Astrocyte (in vitro differentiated cells and primary cell): ENCODE measurements around the gene PRRT4. TPM values are rescaled to one million over a fixed set of nuclear protein-coding genes. Genes with fewer than 3 reads are reported as not detected.

Experiments
- DNase-seq: peaks from one replicate; pipeline ENCODE4 v3.0.0-alpha.2; 2010; ENCODE audit warnings: low read depth
- FAIRE-seq: peaks from 2 replicates; lab custom pipeline; 2011; peaks lifted over from hg19 to GRCh38; lab: Jason Lieb, UNC
- H2AFZ ChIP-seq: 2 replicates; pipeline ENCODE4 v1.6.0; 2012; ENCODE audit warnings: low read depth, low read length, inconsistent platforms
- H3K27ac ChIP-seq: 2 replicates; pipeline ENCODE4 v1.5.1; 2011; ENCODE audit warnings: low read depth, low read length, inconsistent platforms
- H3K27me3 ChIP-seq: 2 replicates; pipeline ENCODE4 v1.6.0; 2011; ENCODE audit warnings: low read length, inconsistent platforms; ENCODE audit not compliant: insufficient read depth
- H3K36me3 ChIP-seq: 2 replicates; pipeline ENCODE4 v1.5.1; 2011; ENCODE audit warnings: low read length, inconsistent platforms; ENCODE audit not compliant: insufficient read depth
- H3K4me1 ChIP-seq: 2 replicates; pipeline ENCODE4 v1.5.1; 2011; ENCODE audit warnings: low read length, inconsistent platforms; ENCODE audit not compliant: insufficient read depth
- H3K4me2 ChIP-seq: 2 replicates; pipeline ENCODE4 v1.6.0; 2012; ENCODE audit warnings: low read length, inconsistent platforms
- H3K4me3 ChIP-seq: 2 replicates; pipeline ENCODE4 v1.5.1; 2011; ENCODE audit warnings: low read depth, mild to moderate bottlenecking, low read length, inconsistent platforms; ENCODE audit not compliant: insufficient read depth
- H3K79me2 ChIP-seq: 2 replicates; pipeline ENCODE4 v1.6.0; 2012; ENCODE audit warnings: mild to moderate bottlenecking, low read length, inconsistent platforms; ENCODE audit not compliant: insufficient read depth
- H3K9ac ChIP-seq: 2 replicates; pipeline ENCODE4 v1.6.0; 2012; ENCODE audit warnings: mild to moderate bottlenecking, low read length, inconsistent platforms
- H3K9me3 ChIP-seq: 2 replicates; pipeline ENCODE4 v1.5.1; 2012; ENCODE audit warnings: low read depth, mild to moderate bottlenecking, low read length, inconsistent platforms; ENCODE audit not compliant: insufficient read depth
- H4K20me1 ChIP-seq: 2 replicates; pipeline ENCODE4 v1.6.0; 2012; ENCODE audit warnings: low read length, inconsistent platforms; ENCODE audit not compliant: insufficient read depth
- H3K27ac Mint-ChIP-seq: one replicate; pipeline ENCODE4 v1.8.0; 2021; ENCODE audit warnings: mild to moderate bottlenecking, mixed read lengths; ENCODE audit not compliant: unreplicated experiment
- H3K27me3 Mint-ChIP-seq: one replicate; pipeline ENCODE4 v1.8.0; 2021; ENCODE audit warnings: low read depth, mixed read lengths; ENCODE audit not compliant: unreplicated experiment
- H3K36me3 Mint-ChIP-seq: one replicate; pipeline ENCODE4 v1.8.0; 2021; ENCODE audit warnings: low read depth, mixed read lengths; ENCODE audit not compliant: unreplicated experiment
- H3K4me1 Mint-ChIP-seq: one replicate; pipeline ENCODE4 v1.8.0; 2021; ENCODE audit warnings: low read depth, mixed read lengths; ENCODE audit not compliant: unreplicated experiment
- H3K4me3 Mint-ChIP-seq: one replicate; pipeline ENCODE4 v1.8.0; 2021; ENCODE audit warnings: mild to moderate bottlenecking, moderate library complexity, mixed read lengths; ENCODE audit not compliant: unreplicated experiment
- H3K9me3 Mint-ChIP-seq: one replicate; pipeline ENCODE4 v1.8.0; 2021; ENCODE audit warnings: mild to moderate bottlenecking, mixed read lengths; ENCODE audit not compliant: unreplicated experiment
- EZH2 ChIP-seq: IDR thresholded peaks from 2 replicates; pipeline ENCODE4 v1.6.1; 2012; ENCODE audit warnings: mild to moderate bottlenecking, low read length, inconsistent platforms; ENCODE audit not compliant: insufficient read depth
- total RNA-seq: library from RNA; stranded (reverse); gene quantifications from 2 replicates; pipeline ENCODE4 v1.2.1, GENCODE V29; 2021
- TF ChIP-seq, protein P1 (sequence below): IDR thresholded peaks from 2 replicates; pipeline ENCODE4 v1.5.1; 2011; ENCODE audit warnings: low read depth, mild to moderate bottlenecking, inconsistent platforms, low read length, moderate library complexity; ENCODE audit not compliant: insufficient read depth

Gene PRRT4
- total RNA-seq, 1 donor from 2014 or later: 0.93 TPM

- Histone ChIP-seq H3K27ac (no peak overlapping the region), H3K79me2 (no peaks in the 10 kb centered on the region), H3K36me3 (no peaks in the 10 kb centered on the region), H2AFZ (no peak overlapping the region), H3K4me1 (no peaks in the 10 kb centered on the region), H3K27me3 (peaks cover 9% of the 10 kb centered on the region), H3K4me2 (no peak overlapping the region), H3K9me3 (no peaks in the 10 kb centered on the region), H4K20me1 (peaks cover 4% of the 10 kb centered on the region), H3K4me3 (no peak overlapping the region), H3K9ac (no peak overlapping the region)
- H3K9me3 Mint-ChIP-seq: no peaks in the 10 kb centered on the region
- H3K4me1 Mint-ChIP-seq: no peaks in the 10 kb centered on the region
- peaks cover 64% of the 10 kb centered on the region for H3K27me3 Mint-ChIP-seq
- H3K36me3 Mint-ChIP-seq: peaks cover 1% of the 10 kb centered on the region
- H3K4me3 Mint-ChIP-seq: no peak overlapping the region
- no peak overlapping the region for H3K27ac Mint-ChIP-seq
- no peak for FAIRE-seq
- no peak for DNase-seq
- TF ChIP-seq, protein P1, sequence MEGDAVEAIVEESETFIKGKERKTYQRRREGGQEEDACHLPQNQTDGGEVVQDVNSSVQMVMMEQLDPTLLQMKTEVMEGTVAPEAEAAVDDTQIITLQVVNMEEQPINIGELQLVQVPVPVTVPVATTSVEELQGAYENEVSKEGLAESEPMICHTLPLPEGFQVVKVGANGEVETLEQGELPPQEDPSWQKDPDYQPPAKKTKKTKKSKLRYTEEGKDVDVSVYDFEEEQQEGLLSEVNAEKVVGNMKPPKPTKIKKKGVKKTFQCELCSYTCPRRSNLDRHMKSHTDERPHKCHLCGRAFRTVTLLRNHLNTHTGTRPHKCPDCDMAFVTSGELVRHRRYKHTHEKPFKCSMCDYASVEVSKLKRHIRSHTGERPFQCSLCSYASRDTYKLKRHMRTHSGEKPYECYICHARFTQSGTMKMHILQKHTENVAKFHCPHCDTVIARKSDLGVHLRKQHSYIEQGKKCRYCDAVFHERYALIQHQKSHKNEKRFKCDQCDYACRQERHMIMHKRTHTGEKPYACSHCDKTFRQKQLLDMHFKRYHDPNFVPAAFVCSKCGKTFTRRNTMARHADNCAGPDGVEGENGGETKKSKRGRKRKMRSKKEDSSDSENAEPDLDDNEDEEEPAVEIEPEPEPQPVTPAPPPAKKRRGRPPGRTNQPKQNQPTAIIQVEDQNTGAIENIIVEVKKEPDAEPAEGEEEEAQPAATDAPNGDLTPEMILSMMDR: no peak
- TF ChIP-seq EZH2: no peak
Observed at GRCh38 chr7:128388145-128388485, 26.6 kb upstream of the PRRT4 start.

GRCh38 chr7:128387216-128388144 is 26.0 kb upstream of the PRRT4 start:
- Histone ChIP-seq H2AFZ (no peak overlapping the region), H4K20me1 (peaks cover 4% of the 10 kb centered on the region)
- FAIRE-seq: no peak

More at GRCh38 chr7:128387216-128388144, 26.0 kb upstream of the PRRT4 start:
- Mint-ChIP-seq H3K27ac (no peak overlapping the region), H3K27me3 (peaks cover 69% of the 10 kb centered on the region), H3K36me3 (no peaks in the 10 kb centered on the region), H3K4me3 (no peak overlapping the region), H3K4me1 (no peaks in the 10 kb centered on the region), H3K9me3 (no peaks in the 10 kb centered on the region)
- H3K4me3 ChIP-seq: no peak overlapping the region
- H3K27me3 ChIP-seq: peaks cover 12% of the 10 kb centered on the region
- no peak overlapping the region for H3K9ac ChIP-seq
- no peak overlapping the region for H3K27ac ChIP-seq
- H3K4me1 ChIP-seq: no peaks in the 10 kb centered on the region
- H3K36me3 ChIP-seq: no peaks in the 10 kb centered on the region
- peak overlapping the region; percentile 34 for H3K4me2 ChIP-seq
- H3K9me3 ChIP-seq: no peaks in the 10 kb centered on the region
- peak; percentile 35 for DNase-seq
- TF ChIP-seq, protein P1: peak; percentile 76
- TF ChIP-seq EZH2: no peak
- no peaks in the 10 kb centered on the region for H3K79me2 ChIP-seq
